Mesothelial cell of epicardium (in vitro differentiated cells): ENCODE measurements around the gene RCAN3. TPM values are rescaled to one million over a fixed set of nuclear protein-coding genes. Genes with fewer than 3 reads are reported as not detected.
"Not testable (repeated sequence)": the region's sequence is repeated elsewhere in the genome, so short reads cannot be mapped to it uniquely, and the experiment has no call there.

ENCODE experiments used
- DNase-seq, 2 experiments: peaks; one replicate each; pipeline ENCODE4 v3.0.0; 2021; ENCODE audit warnings: low spot score in 2 of 2; ENCODE audit not compliant: unreplicated experiment in 2 of 2
- H3K27ac Mint-ChIP-seq: 2 replicates; pipeline ENCODE4 v1.8.0; 2021; ENCODE audit warnings: mixed read lengths
- H3K27me3 Mint-ChIP-seq: 2 replicates; pipeline ENCODE4 v1.8.0; 2021; ENCODE audit warnings: low read depth, mixed read lengths
- H3K36me3 Mint-ChIP-seq: 2 replicates; pipeline ENCODE4 v1.8.0; 2021; ENCODE audit warnings: mixed read lengths
- H3K4me1 Mint-ChIP-seq: 2 replicates; pipeline ENCODE4 v1.8.0; 2021; ENCODE audit warnings: mixed read lengths
- H3K4me3 Mint-ChIP-seq: 2 replicates; pipeline ENCODE4 v1.8.0; 2021; ENCODE audit warnings: mild to moderate bottlenecking, moderate library complexity, mixed read lengths
- H3K9me3 Mint-ChIP-seq: 2 replicates; pipeline ENCODE4 v1.8.0; 2021; ENCODE audit warnings: mixed read lengths
- CTCF ChIP-seq: fragments of 200-600 bp; sonication (generic); IDR thresholded peaks from one replicate; pipeline ENCODE4 v1.5.0; 2021; ENCODE audit warnings: antibody characterized with exemption; ENCODE audit not compliant: unreplicated experiment
- total RNA-seq: library from RNA; stranded (reverse); gene quantifications from 3 replicates; pipeline ENCODE4 v1.2.1, GENCODE V29; 2021

RCAN3 gene
- total RNA-seq, 1 donor from 2014 or later = 9.5 TPM

GRCh38 chr1:24541711-24542346 is 39.2 kb downstream of the RCAN3 start:
- Mint-ChIP-seq H3K36me3 (no peaks in the 10 kb centered on the region), H3K4me1 (peaks cover 30% of the 10 kb centered on the region), H3K27me3 (no peaks in the 10 kb centered on the region), H3K4me3 (no peak overlapping the region), H3K27ac (peak overlapping the region; percentile 21), H3K9me3 (peaks cover 3% of the 10 kb centered on the region)
- peak; percentile 74 for TF ChIP-seq CTCF
- no peak for DNase-seq

DNA sequence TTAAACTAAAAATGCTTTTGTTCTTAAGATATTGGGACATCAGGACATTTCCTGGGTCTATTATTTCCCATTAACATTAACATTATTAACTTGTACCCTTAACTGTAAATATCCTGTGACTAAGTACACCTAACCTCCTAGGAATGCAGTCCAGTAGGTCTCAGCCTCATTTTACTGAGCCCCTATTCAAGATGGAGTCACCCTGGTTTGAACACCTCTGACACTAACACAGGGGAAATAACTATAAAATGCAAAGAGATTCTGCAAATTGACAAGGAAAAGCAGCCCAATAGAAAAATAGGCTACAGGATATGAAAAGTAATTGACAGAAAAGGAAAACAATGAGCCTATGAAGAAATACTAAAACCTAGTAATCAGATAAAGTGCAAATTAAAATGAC is 41.6 kb downstream of the RCAN3 start:
- Mint-ChIP-seq H3K4me1 (peaks cover 28% of the 10 kb centered on the region), H3K36me3 (no peaks in the 10 kb centered on the region), H3K9me3 (peaks cover 3% of the 10 kb centered on the region), H3K4me3 (no peak overlapping the region), H3K27ac (no peak overlapping the region), H3K27me3 (peaks cover 2% of the 10 kb centered on the region)
- DNase-seq = no peak
- no peak for TF ChIP-seq CTCF

- Mint-ChIP-seq H3K27ac (no peak overlapping the region), H3K9me3 (peaks cover 3% of the 10 kb centered on the region), H3K36me3 (no peaks in the 10 kb centered on the region), H3K27me3 (peaks cover 2% of the 10 kb centered on the region), H3K4me1 (peaks cover 17% of the 10 kb centered on the region), H3K4me3 (no peak overlapping the region)
- TF ChIP-seq CTCF = no peak
- no peak for DNase-seq
Observed at GRCh38 chr1:24545662-24546061, 43.0 kb downstream of the RCAN3 start.

DNA sequence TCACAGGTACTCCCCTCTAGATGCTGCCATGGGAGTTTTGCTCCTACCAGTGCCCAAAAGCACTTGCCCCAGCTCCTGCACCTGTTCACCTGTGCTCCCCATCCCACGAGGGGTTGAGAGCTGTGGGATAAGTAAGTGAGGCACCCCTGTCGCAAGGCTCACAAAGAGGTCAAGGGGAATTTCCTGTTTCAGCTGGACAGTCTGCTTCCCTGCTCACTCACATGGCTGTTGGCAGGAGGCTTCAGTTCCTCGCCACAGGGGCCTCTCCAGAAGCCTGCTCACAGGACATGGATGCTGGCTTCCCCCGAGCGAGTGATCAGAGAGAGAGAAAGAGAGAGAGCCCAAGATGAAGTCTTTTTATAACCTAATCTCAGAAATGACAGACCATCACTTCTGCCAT is 44.6 kb downstream of the RCAN3 start:
- DNase-seq = no peak
- H3K36me3 Mint-ChIP-seq = no peaks in the 10 kb centered on the region
- peaks cover 16% of the 10 kb centered on the region for H3K4me1 Mint-ChIP-seq
- no peak overlapping the region for H3K27ac Mint-ChIP-seq
- no peak for TF ChIP-seq CTCF
- H3K9me3 Mint-ChIP-seq = peaks cover 3% of the 10 kb centered on the region
- peaks cover 2% of the 10 kb centered on the region for H3K27me3 Mint-ChIP-seq
- no peak overlapping the region for H3K4me3 Mint-ChIP-seq

DNA sequence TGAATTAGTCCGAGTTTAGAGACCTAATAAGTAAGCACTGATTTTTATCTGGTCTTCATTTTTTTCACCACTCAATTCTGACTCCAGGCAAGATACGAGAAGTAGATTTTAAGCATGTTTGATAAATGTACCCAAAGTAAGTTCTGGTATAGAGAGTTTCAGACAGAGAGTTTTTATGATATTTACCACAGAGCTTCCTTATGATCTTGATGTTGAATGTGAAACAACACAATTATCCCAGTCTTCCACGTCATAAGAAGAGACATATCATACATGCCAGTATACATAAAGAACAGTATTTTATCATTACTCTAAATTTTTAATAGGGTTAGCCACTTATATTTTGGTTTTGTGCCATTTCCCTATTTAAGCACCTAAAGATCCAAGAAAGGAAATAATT is 45.4 kb downstream of the RCAN3 start:
- Mint-ChIP-seq H3K4me3 (no peak overlapping the region), H3K27ac (no peak overlapping the region), H3K36me3 (no peaks in the 10 kb centered on the region), H3K4me1 (peaks cover 19% of the 10 kb centered on the region), H3K27me3 (peaks cover 2% of the 10 kb centered on the region), H3K9me3 (peaks cover under 1% of the 10 kb centered on the region)
- TF ChIP-seq CTCF = no peak
- DNase-seq = no peak

DNA sequence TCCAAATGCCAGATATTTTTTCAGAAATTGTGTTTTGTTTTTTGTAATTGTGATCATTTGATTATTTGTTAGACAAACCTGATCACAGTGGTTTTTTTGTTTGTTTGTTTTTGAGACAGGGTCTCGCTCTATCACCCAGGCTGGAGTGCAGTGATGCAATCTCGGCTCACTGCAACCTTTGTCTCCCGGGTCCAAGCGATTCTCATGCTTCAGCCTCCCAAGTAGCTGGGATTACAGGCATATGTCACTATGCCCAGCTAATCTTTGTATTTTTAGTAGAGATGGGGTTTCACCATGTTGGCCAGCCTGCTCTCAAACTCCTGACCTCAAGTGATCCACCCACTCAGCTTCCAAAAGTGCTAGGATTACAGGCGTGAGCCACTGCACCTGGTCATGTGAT is 46.6 kb downstream of the RCAN3 start:
- H3K27ac Mint-ChIP-seq, H3K4me3 Mint-ChIP-seq, DNase-seq, H3K27me3 Mint-ChIP-seq, H3K36me3 Mint-ChIP-seq, H3K9me3 Mint-ChIP-seq: not testable (repeated sequence)
- H3K4me1 Mint-ChIP-seq = peaks cover 19% of the 10 kb centered on the region
